Measurements from ENCODE around the gene SIPA1L3.

The SIPA1L3 gene

DNA sequence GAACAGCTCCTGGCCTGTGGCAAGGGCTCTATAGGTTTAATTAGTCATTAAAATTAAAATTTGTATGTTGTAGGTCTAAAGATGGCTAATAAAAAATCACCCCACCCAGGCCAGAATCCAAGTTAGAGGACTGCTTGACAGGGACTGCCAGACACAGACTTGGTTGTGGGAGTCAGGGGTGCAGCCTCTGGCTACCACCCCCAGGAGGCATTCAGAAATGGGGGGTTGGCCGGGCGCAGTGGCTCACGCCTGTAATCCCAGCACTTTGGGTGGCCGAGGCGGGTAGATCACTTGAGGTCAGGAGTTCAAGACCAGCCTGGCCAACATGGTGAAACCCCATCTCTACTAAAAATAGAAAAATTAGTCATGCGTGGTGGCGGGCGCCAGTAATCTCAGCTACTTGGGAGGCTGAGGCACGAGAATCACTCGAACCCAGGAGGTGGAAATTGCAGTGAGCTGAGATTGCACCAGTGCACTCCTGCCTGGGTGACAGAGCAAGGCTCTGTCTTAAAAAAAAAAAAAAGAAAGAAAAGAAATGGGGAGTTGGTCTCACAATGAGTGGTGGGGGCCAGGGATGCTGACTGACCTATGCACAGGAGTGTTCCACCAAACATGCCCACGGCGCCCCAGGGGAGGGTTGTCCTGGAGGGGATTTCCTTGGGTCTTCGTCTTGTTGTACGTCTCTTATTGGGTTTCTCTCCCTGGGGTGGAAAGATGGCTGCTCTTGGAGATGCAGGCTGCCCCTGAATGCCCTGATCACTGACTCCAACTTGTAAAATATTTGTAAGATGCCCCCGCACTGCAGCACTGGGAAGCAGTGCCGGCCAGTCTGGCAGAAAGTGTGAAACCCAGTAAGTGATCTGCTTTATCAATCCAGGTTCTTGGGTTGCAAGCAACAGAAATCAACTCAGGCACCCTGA is 68.8 kb downstream of the SIPA1L3 start:
- no peak for DNase-seq (ENCODE audit: low spot score)

DNA sequence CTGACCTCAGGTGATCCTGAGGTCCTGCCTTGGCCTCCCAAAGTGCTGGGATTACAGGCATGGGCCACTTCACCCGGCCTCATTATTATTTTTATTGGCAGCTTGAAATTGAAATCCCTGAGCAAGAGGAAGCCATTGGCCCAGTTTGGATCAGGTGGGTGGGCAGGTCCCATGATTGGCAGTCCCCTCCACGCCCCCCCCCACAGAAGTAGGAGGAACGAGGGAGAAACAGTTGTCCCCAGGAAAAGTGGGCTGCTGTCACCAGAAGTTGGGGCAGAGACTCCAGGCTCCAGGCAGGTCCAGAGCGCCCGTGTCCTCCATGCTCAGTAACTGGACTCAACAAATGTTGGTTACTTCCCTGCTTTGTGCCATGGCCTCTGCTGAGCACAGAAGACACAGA is 70.4 kb downstream of the SIPA1L3 start:
- no peak for DNase-seq (ENCODE audit: low spot score)

DNA sequence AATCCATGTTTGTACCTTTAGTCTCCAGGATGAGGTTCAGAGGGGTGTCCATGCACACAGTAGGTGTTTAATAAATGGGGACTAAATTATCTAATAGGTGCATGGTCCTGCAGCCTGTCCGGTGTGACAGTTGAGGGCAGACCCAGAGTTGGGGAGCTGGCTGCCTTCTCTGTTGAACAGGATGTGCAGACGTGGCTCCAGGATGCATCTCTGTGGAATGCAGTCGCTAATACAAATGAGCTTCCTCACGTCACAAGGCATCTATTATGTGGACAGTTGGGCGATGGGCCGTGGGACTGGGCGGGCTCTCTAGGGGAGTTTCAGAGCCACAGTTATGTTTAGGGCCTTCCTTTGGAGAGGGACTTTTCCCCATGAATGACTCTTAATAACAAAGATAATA is 71.0 kb downstream of the SIPA1L3 start:
- no peak for DNase-seq (ENCODE audit: low spot score)

DNA sequence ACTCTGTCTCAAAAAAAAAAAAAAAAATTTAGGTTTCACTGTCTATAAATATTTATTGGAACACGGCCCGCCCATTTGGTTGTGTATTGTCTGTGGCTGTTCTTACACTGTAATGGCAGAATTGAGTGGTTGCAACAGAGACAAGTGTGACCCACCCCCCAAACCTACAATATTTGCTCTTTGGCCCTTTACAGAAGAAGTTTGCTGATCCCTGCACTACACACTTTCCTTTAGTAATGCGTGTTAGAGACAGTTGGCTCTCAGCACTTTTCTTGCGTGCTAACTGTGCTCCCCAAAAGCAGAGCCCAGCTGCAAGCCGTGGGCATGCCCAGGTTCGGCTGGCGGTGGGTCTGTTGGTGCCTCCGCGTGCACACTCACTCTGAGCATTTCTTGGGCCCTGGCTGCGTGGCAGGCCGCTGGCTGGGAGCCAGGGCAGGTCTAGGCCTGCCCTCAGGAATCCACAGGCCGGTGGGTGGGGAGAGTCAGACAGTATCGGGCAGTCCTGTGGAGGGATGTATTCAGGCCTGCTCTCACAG is 72.6 kb downstream of the SIPA1L3 start:
- no peak for DNase-seq (ENCODE audit: low spot score)

DNA sequence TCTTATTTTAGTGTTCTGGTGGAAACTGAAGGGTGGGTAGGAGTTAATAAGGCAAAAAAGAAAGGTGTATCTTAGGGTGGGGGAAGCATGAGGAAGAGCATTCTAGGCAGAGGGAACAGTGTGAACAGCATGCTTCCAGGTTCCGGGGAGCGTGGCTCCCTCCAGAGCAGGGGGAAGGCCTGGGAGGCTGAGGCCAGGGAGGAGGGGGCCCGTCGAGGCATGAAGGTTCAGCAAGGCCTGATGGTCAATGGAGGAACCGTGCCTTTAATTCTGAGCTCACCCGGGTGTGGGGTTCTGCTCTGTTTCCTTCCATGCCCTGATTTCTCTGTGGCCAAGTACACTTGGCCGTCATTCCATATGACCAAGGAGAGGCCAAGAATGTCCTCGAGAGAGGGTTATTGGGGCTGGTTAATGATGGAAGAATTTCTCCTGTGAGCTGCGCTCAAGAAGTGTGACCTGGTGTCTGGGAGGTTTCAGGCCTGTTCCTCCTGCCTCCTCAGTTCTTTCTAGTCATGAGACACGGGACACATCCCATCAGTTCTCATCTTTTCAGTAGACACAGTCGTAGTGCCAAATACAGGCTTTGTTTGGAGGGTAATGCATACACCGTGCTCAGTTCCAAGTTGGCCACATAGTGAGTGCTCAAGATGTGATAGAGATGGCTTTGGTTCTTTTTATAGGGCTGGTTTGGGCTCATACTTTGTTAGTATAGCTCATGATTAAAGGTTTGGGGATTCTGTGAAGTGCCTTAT is 73.6 kb downstream of the SIPA1L3 start:
- DNase-seq (ENCODE audit: low spot score) = no peak

DNA sequence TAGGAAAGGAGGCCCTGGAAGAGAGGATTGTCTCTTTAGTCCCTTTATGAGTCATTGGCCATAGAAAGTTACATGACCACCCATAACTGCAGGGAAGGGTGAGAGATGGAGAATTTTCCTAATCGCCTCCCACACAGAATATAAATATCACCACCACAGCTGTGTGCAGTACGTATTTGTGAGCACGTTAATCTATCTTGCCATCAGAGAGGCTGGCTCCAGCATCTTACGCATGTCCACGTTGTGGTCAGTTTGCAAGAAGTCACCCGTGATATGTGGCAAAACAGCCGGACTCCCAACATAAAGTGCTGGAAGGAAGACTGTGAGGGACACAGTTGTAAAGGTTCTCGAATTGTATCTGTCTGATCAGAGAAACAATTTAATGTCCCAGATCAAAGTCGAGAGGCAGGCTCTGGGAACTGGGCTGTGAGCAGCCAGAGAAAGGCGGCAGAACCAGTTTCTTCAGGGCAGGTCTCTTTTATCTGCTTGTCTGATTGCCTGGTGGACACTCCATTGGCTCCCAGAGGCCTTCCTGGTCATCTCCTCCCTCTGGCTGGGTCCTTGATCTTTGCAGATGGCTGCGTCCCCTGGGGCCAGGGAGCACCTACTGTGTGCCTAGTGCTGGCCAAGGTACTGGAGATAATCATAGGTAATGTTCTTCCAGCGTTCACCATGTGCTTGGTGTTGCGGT is 74.9 kb downstream of the SIPA1L3 start:
- DNase-seq (ENCODE audit: low spot score) = no peak

DNA sequence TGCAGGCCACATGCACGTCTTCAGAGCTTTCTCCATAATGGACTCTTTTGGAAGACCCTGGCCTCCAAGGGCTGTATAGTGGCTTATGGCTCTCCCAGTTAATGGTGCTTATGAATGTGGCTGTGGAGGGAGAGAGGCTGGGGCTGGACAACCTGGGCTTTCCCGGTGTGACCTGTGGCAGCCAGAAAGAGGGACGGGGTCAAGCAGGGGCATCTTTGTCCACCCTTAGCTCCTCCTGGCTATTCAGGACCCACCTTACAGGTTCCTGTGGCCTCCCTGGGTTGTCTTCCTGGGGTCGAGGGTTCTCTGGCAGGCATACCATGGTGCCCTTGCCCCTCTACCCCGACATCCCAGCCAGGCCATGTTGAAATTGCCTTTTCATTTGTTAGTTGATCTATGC is 75.6 kb downstream of the SIPA1L3 start:
- DNase-seq (ENCODE audit: low spot score) = no peak

DNA sequence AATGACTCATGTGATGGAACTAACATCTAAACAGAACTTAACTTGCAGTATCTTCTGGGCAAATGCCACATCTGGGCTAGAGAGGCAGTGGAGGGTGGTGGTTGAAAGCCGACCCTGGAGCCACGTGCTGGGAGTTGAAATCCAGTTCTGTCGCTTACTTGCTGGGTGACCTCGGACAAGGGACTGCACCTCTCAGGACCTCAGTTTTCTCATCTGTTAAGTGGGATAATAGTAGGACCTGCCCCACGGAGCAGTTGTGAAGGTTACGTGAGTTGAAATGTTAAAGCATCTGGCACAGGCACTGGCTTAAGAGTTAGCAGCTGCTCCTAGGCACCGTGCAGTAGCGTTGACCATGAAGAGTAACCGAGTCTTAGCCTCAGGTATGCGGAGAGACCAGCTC is 76.1 kb downstream of the SIPA1L3 start:
- no peak for DNase-seq (ENCODE audit: low spot score)

DNA sequence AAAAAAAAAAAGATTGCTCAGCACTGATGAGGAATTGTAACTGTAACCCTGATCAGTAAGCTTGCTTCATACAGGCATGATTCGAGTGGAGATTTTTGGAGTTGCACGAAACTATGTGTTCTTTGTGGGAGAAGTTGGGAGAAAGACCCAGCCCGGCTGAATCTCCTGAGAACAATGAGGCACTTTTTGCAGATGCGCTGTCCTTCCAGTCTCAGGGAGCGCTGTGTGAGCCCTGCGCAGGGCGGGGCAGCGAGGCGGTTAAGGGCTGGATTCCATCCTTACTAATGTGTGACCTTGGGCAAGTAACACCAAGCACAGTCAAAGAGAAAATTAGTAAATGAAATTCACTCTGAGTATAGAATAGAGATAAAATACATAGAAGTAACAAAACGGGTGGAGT is 76.9 kb downstream of the SIPA1L3 start:
- DNase-seq (ENCODE audit: low spot score) = no peak

DNA sequence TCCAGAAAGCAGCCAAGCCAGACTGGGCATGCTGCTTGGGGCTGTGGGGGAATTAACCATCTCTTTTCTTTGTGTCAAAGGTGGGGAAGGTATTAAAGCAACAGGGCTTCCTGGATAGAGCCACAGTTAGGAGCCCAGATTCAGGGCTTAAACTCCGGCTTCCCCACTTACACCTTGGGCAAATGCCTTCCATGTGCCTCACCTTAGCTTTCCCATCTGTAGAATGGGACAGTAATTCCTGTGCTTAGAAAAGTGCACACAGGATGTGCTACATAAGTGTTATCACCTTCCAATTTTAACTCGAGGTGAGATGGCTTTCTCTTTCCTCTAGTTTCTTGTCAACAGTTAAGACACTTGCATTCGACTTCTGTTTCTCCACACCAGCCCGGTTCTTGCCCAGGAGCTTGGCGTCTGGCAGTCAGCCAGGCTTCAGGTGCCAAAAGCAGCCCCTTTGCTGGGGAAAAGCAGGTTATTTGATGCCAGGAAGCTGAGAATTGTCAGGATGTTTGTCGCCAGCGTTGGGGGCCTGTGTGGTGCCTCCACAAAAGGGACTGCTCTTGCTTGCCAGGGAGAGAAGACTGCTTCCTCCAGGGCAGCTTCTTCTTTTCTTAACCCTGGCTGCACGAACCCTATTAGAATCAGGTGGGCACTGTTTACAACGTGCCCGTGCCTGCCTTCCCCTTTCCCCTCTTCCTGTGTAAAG is 79.2 kb downstream of the SIPA1L3 start:
- DNase-seq (ENCODE audit: low spot score) = no peak

DNA sequence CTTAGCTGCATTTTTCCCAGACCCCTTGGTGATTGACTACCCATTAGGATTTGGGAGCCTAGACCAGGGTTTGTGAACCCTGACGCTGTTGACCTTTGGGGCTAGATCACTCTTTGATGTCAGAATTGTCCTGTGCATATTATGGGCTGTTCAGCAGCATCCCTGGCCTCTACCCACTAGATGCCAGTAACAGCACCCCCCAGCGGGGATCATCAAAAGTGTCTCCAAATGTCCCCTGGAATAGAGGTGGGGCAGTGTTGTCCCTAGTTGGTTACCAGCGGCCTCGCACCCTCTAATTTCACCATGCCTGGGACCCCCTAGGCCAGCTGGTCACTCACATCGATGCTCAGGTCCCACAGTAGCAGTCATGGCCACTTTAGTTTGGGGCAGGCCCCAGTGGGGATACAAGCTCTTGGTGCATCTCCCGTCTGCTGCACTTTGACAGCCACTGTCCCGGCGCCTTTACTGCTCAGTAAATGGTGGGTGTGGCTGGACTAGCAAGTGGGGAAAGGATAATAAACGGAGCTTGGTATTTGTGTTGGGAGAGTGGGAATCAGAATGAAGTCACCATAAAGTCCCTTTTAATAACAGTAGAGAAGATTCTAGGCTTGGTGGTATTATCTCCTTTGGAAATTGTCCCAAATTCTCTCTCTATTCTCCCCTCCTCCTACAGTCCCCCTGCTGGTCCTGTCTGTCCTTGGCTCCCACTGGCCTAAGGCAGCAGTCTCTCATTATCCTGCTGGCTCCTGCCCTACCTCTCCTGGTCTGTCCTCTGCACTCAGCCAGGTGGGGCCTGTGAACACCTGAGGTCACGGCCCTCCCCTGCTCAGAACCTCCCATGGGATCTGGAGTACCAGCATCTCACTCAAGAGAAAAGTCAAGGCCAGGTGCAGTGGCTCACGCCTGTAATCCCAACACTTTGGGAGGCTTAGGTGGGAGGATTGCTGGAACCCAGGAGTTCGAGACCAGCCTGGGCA is 80.6 kb downstream of the SIPA1L3 start:
- no peak for DNase-seq (ENCODE audit: low spot score)

DNA sequence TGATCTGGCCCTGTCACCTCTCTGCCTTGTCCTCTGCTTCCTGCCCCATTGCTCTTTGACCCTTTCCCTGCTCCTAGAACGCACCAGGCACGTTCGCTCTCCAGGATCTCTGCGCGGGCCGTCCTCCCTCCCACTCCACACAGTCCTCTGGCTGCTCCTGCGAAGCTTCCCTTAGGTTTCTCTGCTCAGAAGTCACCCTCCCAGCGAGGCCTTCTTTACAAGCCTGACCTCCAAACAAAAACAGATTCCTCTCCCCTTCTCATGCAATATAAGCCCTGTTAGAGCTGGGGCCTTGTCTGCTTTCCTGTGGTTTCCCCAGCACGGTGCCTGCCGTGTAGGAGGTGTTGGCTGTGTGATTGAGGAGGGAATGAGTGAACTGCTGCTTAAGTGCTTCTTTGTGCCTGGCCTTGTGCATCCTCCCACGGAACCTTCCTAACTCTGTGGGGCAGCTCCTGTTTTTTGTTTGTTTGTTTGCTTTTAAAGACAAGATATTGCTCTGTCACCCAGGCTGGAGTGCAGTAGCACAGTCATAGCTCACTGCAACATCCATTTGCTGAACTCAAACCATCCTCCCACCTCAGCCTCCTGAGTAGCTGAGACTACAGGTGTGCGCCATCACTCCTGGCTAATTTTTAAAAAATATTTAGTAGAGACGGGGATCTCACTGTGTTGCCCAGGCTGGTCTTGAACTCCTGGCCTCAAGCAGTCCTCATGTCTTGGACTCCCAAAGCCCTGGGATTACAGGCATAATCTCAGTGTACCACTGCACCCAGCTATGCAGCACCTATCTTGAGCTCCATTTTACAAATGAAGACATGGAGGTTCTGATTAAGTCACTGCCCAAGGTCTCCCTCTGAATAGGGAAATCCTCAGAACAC is 82.0 kb downstream of the SIPA1L3 start:
- DNase-seq (ENCODE audit: low spot score) = no peak

DNA sequence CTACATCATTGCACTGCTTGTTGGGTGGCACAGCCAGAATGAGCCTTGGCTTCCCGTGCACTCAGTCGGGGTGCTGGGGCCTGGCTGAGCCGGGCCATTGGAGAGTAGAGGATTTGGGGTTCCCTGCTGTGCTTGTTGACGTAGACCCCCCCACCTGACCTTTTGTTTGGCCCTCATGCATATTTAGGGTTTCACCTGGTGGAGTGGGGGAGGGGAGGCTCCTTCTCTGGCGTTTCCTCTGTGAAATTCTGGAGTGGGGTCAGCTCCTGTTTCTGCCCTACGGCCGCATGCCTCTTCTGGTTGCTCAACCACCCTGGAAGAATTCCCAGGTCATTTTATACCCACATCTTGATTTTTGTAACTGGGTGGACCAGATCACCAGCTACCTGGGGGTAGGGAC is 82.8 kb downstream of the SIPA1L3 start:
- DNase-seq (ENCODE audit: low spot score) = no peak

DNA sequence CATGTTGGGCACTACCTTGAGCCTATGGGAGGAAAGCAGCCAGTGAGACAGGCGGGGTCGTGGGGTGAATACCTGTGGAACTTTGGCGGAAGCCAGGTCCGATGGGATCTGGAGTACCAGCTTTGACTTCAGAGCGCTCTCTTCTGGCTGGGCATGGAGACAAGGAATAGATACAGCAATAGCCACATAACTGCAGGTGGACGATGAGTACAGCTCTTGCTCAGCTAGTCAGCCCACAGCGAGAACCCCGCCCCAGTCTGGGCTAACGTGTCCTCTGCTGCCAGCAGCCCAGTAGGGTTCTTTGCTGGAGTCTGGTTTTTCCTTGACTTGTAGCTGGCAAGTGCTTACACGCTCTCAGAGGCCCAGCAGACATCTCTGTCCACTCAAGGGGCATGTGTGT is 83.4 kb downstream of the SIPA1L3 start:
- DNase-seq (ENCODE audit: low spot score) = no peak

DNA sequence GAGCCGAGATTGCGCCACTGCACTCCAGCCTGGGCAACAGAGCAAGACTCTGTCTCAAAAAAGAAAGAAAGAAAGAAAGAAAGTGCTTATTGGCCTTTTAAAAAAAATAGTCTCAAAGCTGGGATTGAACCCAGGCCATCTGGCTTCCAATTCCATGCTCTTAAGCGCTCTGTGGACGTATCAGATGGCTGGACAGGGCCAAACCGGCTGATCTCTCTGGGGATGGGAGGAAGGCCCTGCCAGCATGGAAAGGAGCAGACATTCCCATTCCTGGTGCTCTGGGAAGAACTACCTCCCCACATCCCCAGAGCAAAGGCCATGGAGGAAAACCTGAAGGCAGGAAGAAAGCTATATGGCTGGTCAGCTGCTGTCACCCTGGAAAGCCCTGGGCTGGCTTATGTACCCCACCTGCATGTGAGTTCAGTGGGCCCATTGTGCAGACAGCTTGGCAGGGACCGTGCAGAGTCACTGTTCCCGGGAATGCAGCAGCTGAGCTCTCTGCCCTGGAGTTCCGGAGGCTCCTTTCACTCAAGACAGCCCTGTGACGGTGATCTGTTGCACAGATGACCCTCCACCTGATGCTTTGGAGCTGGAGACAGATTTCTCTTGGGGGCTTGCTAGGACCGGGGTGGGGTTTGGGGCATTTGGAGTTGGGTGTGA is 84.3 kb downstream of the SIPA1L3 start:
- no peak for DNase-seq (ENCODE audit: low spot score)

DNA sequence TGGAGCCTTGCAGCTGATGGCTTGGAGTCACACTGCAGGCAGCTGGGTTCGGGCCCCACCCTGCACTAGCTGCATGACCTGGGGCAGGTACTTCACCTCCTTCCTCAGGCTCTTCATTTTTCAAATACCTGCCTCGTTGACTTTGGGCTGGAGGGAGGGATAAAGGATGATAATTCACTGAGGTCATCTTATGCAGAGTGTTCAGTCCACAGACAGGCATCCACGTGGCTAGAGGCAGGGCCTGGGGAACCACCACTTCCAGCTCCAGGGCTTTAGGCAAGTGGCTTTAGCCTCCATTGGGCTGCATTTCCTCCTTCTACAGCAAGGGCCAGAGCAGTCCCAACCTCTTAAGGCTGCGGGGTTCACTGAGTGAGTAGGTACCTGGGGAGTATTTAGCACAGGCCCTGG is 84.8 kb downstream of the SIPA1L3 start:
- no peak for DNase-seq (ENCODE audit: low spot score)

DNA sequence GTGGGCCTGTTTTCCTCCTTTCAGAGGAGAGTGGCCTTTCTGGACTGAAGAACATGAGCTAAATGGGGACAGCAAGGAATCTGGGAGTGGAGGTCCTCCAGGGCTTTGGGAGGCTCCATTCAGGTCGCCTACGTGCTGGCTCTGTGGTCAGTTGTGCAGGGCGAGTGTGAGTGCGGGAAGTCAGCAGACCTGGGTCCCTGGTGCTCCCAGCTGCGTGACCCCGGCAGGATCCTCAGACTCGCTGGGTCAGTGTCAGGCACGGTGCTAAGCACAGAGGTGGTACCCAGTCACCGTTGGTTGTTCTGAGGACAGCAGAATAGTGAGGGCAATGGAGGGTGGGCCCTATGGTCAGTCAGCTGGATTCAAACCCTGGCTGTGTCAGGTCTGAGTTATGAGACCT is 85.8 kb downstream of the SIPA1L3 start:
- no peak for DNase-seq (ENCODE audit: low spot score)

DNA sequence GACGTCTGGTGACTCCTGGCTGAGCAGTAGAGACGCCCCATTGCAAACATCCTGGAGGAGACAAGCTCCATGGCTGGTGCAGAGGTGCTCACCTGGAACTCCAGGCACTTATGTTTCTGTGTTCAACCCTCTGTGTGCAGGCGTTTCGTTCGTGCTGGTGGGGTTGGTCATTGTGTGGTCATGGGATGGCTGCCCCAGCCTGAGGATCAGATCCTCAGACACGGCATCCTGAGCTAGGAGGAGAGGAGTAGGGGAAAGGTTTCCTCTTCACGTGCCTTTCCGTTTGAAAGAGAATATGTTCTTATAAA is 87.8 kb downstream of the SIPA1L3 start:
- no peak for DNase-seq (ENCODE audit: low spot score)

DNA sequence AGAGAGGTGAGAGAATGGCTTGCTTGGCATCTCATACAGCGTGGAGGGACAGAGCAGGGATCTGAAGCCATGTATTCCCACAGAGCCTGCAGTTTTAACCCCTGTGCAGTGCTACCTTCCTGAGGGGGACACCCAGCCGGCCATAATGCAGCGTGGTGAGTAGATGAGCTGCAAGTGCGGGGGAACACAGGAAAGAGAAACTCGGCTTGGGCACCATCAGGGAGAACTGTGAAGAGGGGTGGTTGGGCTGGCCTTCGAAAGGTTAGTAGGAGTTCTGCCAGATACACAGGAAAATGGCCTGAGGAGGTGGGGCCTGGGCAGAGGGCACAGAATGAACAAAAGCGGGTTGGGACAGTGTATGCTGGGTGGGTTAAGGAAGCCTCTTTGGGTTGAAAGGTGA is 88.3 kb downstream of the SIPA1L3 start:
- no peak for DNase-seq (ENCODE audit: low spot score)

All from hematopoietic multipotent progenitor cell treated with erythropoietin and hydrocortisone succinate and interleukin-3 and kit ligand, for 17 days (in vitro differentiated cells).